Skin of body (tissue), 2 donors: ENCODE results near the gene CDK6. TPM values are rescaled to one million over a fixed set of nuclear protein-coding genes. Genes with fewer than 3 reads are reported as not detected.

Source experiments
- DNase-seq: peaks from one replicate; lab custom pipeline; 2025; lab: John Stamatoyannopoulos, UW
- total RNA-seq: library from RNA; depleted of rRNA; stranded (reverse); fragments of >200 nt; gene quantifications from one replicate; pipeline ENCODE4 v1.2.3, GENCODE V29; 2014

Gene CDK6
- total RNA-seq, 1 donor from 2014 or later = 58.8 TPM

DNA sequence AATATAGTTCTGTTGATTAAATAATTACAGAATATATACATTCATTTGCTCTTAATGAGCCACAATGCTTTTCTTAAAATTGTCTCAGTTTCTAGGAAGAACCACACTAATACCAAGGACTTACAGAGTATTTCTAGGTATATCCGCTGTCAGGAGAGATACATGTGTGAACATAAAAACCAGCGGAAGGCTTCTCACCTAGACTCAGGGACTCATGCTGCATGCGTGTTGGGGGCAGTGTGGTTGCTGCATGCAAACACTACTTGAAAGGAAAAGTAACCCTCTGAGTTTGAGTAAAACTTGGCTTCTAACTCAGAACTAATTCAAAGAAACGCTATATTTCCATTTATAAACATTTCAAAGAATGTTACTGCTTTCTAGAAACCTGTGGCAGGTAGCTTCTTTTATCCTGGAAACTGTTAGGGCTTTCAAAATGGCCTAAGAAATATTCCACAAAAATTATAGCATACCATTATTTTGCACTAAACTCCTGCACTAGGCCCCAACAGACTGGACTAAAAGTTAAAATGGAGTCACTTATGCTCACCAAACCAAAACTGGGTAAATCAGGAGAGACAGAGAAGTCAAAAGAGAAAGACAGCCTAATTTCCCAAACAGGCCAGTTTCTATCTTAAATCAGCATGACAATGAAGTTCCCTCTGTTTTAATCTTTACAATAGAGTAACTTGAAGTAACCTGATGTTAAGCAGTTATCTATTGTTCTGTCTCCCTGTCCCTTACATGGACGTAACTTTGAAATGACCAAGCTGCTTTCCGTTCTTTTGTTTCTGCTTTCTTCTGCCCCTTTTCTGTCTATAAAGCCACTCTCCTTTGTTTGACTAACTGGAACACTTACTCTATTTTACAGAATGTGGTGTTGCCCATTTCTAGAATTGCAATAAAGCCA, 151.0 kb downstream of the CDK6 start:
- DNase-seq = no peak

DNA sequence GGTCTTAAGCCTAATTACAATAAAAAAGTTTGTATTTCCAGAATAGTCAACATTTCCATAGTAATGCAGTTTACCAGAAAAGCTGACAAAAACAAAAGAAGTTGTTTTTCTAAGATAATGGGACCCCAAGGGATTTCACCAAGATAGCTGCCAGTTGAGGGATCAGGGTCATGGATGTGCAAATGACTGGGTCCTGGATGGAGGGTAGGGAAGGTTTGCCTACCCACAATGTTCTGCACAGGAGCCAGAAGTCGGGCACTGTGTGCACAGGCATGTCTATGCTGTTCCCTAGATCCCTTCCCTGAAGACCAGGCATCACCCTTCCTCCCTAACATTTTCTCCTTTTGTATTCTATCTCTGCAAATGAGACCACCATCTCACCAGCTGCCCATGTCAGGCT, 152.1 kb downstream of the CDK6 start:
- DNase-seq = no peak

DNA sequence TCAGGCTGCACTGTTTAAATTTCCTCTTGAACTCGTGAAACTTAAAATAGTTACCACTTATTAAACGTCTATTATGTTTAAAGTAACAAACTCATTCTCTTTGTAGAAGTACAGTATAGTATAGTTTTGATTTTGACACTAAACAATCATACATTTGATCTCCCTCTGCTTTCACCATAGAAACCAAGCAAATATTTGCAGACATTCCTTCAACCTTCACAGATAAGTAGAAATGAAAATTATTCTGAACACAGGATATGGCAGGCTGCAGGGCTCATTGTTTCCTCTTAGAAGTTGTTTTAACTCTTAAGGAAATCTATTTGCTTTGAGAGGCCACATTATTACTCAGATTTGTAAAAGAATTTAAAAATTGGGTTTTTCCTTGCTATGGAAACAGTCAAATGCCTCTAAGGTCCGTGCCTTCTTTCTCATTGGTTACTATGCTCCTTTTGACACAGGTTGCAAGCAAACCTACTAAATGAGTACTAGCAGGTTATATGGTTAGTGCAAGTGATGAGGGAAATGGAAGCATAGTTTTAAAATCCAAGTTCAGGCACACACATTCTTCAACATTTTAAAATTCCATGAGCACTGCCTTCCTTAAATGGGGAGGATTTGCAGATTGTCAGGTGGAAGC, 153.4 kb downstream of the CDK6 start:
- no peak for DNase-seq

DNA sequence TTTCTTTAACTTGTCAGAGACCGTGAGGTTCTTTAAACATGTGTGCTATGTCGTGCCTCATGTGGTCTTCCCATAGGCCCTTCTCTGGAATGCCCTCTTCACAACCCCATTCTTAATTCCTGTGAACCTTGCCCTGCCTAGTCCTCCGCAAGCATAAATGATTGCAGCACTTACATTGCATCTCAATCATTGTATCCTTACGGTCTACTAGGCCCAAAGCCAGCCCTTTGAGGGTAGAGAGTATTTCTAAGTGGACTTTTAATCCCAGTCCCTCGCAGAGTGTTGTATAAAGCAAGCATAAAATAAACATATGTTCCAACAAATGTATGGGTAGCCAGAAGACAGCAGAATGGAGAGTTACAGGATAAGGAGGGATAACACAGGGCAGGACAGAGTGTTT, 154.0 kb downstream of the CDK6 start:
- DNase-seq = no peak

DNA sequence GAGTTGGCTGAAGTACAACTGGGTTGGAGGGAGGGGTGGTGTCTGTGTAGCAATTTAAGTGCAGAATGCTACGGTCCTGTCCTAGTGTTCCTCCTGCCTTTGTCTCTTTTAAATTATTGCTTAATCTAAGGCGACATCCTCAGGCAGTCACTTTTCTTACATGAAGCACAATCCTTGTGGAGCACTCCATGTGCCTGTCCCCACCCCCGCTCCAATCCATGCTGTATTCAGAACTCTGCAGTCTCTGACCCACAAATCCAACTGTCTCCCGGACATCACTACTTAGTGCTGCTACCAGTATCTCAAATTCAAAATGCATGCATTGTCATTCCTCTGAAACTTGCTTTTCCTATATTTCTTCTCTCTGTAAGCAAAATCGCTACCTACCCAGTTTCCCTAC, 154.7 kb downstream of the CDK6 start:
- no peak for DNase-seq

DNA sequence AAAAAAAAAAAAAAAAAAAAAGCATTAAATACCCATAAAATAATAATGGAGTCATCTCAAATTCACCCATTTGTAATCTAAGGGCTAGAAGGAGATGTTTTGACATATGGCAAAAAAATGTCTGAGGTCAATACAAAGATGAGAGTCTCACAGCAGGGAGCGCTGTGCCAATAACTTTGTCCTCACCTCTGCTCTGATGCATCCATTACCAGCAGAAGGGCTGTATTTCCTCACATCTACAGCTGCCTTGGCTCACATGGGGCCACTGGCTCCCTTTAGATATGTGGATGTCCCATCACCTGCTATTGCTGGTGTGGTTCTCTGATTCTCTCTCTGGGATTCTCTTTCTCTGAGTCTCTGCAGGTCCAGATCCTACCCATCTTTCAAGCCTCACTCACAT, 155.9 kb downstream of the CDK6 start:
- DNase-seq = no peak

DNA sequence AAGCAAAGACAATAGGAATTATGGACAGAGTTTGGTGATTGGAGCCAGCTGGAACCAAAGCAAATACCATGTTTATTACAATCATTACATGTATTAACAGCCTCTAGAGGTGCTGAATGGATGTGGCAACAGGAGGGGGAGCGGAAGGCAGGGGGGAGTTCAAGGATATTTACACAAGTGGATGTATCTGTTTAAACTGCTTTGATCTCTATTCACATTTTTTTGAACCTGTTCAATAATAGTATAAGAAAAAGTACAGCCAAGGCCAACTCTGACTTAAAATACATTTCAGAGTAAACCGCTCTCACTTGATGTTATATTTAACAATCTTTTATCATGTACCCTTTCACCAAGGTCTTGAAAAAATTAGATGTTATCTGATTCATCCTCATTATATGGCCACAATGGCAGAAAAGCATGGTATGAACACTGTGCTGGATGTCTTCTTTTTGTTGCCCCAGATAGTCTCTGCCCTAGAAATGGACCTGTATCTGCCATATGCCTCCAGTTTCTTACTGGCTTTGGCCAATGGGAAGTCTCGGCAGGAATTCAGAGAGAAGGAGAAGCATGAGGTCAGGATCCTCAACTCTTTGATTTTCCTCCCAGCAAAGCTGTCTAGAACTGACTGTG, 158.0 kb downstream of the CDK6 start:
- DNase-seq = no peak

DNA sequence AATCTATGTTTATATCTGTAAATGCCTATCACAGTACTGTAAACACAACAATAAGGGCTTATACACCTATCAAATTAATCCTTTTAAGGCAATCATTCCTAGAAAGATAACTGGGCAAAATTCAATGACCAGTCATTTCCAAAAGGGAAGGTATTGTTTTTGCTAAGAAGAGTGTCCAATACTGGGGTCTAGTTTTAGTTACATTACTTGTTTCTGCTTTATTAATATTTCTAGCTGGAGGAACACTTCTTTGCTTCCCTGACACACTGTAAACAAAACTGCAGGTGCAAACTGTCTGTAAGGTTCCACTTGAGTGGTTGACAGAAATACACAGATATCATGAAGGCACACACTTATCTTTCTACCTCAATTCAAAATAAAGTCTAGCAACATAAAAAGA, 162.0 kb downstream of the CDK6 start:
- DNase-seq = no peak

DNA sequence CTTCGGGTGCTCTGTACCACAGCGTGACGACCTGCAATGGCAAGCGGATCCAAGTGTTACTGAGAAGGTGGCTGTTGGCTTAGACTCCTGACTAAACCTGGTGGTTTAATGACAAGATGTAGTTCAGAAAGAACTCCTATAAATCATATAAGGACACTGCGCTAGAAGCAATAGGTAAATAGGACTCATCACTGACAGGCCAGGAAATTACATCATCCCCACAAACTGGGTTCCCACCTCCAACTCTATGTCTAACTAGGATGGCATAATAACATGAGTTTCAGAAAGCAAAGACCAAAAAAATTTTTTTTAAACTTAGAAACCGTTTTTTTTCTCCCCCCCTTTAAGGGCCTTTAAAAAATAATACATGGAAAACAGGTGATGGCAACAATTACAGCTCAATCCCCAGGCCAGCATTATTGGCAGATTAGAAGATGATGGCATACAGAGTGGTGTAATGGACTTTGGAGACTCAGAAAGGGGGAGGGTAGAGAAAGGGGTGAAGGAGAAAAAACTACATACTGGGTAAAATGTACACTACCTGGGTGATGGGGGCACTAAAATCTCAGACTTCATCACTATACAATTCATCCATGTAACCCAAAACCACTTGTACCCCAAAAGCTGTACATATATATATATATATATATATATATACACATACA, 164.7 kb downstream of the CDK6 start:
- DNase-seq = no peak

DNA sequence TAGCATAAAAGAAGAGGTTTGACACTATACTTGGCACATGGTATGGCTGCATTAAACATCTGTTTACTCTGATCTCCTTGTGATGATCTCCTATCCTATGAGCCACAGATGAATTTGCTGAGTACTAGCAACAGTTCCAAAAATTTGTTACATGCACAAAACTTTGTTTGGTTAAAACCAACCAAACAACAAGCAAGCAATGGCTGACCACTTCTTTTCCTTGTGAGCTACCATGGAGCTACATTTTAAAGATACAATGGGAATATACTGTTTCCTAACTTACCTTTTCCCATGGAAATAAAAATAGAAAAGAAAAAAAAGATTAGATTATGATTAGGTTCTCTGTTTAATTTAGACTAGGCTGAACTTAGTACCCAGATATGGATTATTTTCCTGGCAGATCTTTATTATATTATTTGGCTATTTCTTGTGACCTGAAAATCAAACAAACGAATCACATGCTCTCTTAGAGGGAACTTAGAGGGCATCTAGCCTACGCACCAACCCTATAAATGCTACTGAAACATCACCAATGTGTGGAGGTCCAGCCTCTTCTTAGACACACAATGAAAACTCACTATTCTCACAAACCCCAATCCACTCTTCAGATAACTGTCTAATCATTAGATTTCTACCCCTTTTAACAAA, 166.0 kb downstream of the CDK6 start:
- no peak for DNase-seq

DNA sequence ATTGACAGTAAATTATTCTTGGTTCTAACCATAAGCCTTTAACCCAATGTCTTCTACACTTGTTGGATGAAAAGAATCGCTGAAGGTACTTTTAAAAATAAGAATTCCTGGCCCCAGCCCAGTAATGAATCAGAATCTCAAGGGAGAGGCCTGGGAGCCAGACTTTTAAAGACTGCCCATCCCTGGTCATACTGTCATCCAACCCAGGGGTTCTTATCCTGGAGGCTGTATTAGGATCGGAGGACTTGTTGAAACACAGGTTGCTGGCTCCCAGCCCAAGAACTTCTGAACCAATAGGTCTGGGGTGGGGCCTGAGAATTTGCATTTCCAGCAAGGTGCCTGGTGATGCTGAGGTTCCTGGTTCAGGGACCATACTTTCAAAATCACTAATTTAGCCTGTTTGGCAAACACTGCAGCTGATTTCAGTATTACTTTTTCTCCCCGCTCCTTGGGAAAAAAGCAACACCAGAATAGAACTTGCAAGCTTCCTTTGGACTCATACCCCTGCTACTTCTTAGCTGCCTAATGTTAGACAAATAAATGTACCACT, 166.7 kb downstream of the CDK6 start:
- no peak for DNase-seq

DNA sequence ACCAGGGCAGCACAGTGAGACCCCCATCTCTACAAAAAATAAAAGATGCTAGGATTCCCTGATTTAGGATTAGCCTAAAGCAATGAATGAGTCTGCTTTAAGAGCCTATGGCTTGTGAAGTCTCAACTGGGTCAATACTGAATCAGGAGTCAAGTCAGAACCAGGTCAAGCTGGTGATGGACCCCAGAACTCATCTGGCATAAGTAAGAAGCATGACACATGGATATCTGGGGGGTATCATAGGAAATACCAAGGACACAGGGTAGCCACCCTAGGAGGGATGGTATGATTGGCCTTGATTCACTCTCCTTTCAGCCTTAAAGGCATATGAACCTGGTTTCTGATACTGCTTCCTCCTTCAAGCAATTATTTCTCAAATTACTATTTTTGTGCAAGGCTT, 167.8 kb downstream of the CDK6 start:
- DNase-seq = no peak

DNA sequence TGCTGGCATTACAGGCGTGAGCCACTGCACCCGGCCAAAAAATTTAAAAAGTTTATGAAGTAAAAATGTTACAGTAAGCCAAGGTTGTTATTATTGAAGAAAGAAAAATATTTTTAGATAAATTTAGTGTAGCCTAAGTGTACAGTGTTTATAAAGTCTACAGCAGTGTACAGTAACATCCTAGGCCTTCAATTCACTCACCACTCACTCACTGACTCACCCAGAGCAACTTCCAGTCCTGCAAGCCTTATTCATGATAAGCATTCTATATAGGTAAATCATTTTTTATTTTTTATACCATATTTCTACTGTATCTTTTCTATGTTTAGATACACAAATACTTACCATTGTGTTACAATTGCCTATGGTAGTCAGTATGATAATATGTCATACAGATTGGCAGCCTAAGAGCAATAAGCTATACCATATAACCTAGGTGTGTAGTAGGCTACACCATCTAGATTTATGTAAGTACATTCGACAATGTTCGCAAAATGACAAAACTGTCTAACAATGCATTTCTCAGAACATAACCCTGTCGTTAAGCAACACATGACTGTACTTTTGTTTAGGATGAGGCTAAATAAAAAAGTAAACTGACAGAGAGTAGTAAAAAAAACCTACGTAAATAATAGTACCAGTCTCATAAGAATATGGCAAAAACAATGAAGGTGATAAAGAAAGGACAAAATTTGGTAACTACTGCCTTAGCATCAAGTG, 168.4 kb downstream of the CDK6 start:
- DNase-seq = no peak

DNA sequence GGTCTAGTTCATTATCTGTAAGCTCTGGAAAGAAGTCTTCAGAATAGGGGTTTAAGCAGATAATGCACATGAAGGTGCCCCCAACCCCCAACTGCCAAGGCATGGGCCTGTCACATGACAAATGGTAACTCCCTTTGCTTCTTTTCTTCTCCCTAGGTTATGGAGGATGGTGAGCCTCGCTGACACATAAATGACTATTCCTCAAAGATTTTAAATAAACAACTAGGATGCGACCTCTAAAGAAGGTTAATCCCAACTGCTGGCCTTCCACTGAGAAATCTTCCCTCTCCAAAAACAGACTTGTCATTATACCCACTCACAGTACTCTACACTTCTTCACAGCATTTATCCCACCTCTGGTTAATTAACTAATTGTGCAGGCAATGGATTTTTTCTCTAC, 170.4 kb downstream of the CDK6 start:
- no peak for DNase-seq

DNA sequence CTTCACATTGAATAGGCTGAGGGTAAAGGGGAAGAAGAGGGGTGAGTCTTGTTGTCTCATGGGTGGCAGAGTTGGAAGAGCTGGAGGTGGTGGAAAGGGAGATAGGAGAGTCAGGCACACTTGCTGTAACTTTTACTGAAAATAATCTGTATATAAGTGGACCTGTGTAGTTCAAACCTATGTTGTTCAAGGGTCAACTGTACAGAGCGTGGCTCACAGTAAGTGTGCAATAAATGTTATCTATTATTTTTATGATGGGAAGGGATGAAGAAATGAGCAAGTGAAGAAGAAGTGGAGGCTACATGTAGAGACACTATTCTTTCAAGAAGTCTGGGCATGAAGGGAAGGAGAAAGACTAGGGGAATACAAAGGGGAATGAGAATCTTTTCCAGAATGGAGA, 174.7 kb downstream of the CDK6 start:
- no peak for DNase-seq

DNA sequence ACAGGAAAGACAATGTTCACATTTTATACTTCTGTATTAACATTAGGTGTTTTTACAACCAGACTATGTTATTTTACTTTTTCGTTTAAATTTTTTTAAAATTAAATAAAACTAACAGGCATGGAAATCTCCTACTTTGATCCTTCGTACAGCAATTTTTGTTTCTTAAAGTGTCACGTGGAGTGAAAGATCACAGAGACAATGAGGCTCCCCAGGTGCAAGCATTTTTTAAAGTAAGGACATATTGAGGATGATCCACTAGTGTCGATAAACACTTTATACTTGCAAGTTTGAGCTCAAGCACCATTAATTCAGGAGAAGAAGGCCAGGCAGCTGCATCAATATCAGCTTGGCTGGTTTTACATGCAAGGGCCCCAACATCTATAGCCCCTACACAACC, 177.7 kb downstream of the CDK6 start:
- DNase-seq = no peak

DNA sequence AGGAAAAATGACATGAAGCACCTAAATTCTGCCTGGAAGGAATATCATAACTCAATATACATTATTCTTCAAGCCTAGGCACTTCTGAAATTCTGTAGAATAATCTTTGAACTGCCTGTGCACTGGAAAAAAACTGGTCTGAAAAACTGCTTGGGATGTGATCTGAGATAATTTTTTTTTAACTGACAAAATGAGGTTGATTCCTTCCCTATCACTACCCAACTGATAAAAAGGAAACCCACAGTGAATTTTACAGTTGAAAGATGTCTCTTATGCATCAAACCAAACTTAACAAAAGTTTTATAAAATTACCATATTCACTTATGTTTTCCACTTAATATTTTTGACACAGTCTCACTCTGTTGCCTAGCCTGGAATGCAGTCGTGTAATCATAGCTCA, 179.0 kb downstream of the CDK6 start:
- DNase-seq = no peak

DNA sequence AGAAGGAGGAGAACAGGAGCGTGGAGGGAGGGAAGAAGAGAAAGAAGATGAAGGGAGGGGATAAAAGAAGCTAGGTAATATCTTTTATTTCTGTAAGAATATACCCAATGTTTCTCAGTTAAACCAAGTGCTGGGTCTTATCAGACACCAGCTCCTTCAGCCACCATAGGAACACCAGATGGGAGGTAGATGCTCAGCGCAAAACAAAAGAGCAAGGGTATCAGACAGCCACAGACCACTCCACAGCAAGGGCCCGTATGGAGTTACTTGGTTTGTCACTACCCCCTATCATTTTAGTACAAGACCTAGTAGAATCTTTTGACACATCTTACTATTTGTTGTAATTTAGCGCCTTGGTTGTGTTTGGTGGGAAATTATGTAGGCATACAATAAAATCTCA, 180.3 kb downstream of the CDK6 start:
- DNase-seq = no peak

DNA sequence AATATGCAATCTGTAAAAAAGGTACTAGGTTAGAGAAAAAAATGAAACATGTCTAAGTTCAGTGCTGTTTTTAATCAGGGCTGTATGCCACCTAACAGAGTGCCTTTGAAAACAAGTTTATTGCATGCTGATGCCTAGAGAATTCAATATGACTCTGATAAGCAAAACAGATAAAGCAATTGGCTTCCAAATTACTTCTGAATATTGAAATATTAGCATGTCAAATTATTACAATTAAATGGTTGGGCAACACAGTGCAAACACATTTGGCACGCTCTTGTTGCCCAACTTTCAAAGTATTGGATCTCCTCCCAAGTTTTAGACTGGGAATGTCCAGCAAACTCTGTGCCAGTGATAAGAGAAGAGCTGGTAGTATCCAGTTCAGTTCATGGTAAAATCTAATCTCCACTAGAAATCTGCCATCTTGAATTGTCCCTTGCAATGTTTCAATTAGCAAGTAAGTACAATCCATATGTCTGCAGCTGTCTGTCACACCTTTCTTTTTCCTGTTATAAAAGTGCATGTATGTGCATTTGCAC, 181.0 kb downstream of the CDK6 start:
- no peak for DNase-seq

DNA sequence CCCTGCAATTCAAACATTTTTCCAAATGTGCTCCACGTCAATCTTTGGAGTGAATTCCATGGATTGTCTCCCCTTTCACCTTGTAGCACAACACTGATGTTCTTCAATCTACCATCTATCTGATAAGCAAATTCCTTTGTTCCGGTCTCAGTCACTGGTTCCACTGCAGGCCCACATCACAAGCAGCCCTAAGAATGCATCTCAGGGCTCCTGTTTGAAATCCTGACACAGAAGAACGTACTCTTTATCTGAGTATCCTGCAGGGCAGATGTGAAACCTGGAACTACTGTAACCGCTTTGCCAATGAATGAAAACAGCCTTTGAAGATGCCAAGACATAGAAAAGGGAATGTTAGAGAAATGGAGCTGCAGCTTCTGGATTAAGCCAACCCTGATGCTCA, 183.2 kb downstream of the CDK6 start:
- no peak for DNase-seq
